ENCODE measurements around the gene DDX54. TPM values are rescaled to one million over a fixed set of nuclear protein-coding genes. Genes with fewer than 3 reads are reported as not detected.
A peak's percentile ranks its signal among the peaks of the same experiment; 100 is the strongest.
"Not testable (repeated sequence)": the region's sequence is repeated elsewhere in the genome, so short reads cannot be mapped to it uniquely, and the experiment has no call there.

The DDX54 gene
- total RNA-seq, 1 experiment from 2014 or later: 151 TPM

DNA sequence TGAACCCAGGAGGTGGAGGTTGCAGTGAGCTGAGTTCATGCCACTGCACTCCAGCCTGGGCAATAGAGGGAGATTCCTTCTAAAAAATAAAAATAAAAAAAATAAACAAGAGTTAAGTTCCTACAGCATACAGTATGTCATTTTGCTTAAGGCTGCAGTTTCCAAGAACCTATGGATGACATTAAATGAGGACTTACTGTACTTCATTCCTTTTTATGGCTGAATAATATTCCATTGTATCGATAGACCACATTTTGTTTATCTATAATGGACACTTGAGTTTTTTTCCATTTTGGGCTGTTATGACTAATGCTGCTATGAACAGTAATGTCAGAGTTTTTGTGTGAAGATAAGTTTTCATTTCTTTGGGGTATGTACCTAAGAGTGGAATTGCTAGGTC lies 67.1 kb downstream of the DDX54 start:
- H3K27me3 Mint-ChIP-seq (ENCODE audit: low read depth): peaks cover 1% of the 10 kb centered on the region
- TF ChIP-seq ZNF423 (CRISPR knock-in tag; IDR thresholded peaks at IDR 0.05): no peak
- TF ChIP-seq, protein P1, sequence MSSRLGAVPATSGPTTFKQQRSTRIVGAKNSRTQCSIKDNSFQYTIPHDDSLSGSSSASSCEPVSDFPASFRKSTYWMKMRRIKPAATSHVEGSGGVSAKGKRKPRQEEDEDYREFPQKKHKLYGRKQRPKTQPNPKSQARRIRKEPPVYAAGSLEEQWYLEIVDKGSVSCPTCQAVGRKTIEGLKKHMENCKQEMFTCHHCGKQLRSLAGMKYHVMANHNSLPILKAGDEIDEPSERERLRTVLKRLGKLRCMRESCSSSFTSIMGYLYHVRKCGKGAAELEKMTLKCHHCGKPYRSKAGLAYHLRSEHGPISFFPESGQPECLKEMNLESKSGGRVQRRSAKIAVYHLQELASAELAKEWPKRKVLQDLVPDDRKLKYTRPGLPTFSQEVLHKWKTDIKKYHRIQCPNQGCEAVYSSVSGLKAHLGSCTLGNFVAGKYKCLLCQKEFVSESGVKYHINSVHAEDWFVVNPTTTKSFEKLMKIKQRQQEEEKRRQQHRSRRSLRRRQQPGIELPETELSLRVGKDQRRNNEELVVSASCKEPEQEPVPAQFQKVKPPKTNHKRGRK (CRISPR knock-in tag; IDR thresholded peaks at IDR 0.05; ENCODE audit: borderline replicate concordance): no peak
- TF ChIP-seq NFATC4 (CRISPR knock-in tag; IDR thresholded peaks at IDR 0.05): no peak
- TF ChIP-seq, protein P2, sequence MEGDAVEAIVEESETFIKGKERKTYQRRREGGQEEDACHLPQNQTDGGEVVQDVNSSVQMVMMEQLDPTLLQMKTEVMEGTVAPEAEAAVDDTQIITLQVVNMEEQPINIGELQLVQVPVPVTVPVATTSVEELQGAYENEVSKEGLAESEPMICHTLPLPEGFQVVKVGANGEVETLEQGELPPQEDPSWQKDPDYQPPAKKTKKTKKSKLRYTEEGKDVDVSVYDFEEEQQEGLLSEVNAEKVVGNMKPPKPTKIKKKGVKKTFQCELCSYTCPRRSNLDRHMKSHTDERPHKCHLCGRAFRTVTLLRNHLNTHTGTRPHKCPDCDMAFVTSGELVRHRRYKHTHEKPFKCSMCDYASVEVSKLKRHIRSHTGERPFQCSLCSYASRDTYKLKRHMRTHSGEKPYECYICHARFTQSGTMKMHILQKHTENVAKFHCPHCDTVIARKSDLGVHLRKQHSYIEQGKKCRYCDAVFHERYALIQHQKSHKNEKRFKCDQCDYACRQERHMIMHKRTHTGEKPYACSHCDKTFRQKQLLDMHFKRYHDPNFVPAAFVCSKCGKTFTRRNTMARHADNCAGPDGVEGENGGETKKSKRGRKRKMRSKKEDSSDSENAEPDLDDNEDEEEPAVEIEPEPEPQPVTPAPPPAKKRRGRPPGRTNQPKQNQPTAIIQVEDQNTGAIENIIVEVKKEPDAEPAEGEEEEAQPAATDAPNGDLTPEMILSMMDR (IDR thresholded peaks at IDR 0.05): no peak
- no peak for TF ChIP-seq GRHL2 (CRISPR knock-in tag; IDR thresholded peaks at IDR 0.05; ENCODE audit: insufficient replicate concordance, severe bottlenecking)
- TF ChIP-seq, protein P3, sequence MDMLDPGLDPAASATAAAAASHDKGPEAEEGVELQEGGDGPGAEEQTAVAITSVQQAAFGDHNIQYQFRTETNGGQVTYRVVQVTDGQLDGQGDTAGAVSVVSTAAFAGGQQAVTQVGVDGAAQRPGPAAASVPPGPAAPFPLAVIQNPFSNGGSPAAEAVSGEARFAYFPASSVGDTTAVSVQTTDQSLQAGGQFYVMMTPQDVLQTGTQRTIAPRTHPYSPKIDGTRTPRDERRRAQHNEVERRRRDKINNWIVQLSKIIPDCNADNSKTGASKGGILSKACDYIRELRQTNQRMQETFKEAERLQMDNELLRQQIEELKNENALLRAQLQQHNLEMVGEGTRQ (CRISPR knock-in tag; IDR thresholded peaks at IDR 0.05): no peak
- TF ChIP-seq OVOL2 (CRISPR knock-in tag; IDR thresholded peaks at IDR 0.05; ENCODE audit: borderline replicate concordance): no peak
- TF ChIP-seq GABPB1 (CRISPR knock-in tag; IDR thresholded peaks at IDR 0.05): no peak
- peaks cover 4% of the 10 kb centered on the region; the same call in 1 of the 2 replicates for H3K36me3 Mint-ChIP-seq
- DNase-seq (ENCODE audit: low spot score) (no peak), ATAC-seq (no peak)
- no peak overlapping the region for H3K27ac Mint-ChIP-seq
- H3K4me3 Mint-ChIP-seq: no peak overlapping the region
- H3K9me3 Mint-ChIP-seq: peaks cover 6% of the 10 kb centered on the region
- POLR2A ChIA-PET: no interaction called here
- CTCF ChIA-PET: no interaction called here
- H3K4me1 Mint-ChIP-seq: peaks cover 6% of the 10 kb centered on the region

DNA sequence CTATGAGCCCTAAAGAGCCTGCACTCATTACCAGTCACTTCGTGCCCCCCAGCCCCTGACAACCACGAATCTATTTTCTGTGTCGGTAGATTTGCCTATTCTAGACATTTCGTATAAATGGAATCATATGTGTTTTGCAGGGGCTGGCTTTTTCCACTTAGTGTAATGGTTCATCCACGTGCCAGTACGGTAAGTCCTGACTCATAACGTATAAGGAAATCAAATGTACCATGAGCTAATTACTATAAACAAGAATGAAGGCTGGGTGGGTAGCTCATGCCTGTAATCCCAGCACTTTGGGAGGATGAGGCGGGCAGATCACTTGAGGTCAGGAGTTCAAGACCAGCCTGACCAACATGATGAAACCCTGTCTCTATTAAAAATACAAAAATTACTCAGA lies 67.6 kb downstream of the DDX54 start:
- H3K36me3 Mint-ChIP-seq; H3K27me3 Mint-ChIP-seq (ENCODE audit: low read depth); H3K9me3 Mint-ChIP-seq; H3K4me3 Mint-ChIP-seq; ATAC-seq; CTCF ChIA-PET; DNase-seq (ENCODE audit: low spot score); POLR2A ChIA-PET; H3K4me1 Mint-ChIP-seq; H3K27ac Mint-ChIP-seq: not testable (repeated sequence)

DNA sequence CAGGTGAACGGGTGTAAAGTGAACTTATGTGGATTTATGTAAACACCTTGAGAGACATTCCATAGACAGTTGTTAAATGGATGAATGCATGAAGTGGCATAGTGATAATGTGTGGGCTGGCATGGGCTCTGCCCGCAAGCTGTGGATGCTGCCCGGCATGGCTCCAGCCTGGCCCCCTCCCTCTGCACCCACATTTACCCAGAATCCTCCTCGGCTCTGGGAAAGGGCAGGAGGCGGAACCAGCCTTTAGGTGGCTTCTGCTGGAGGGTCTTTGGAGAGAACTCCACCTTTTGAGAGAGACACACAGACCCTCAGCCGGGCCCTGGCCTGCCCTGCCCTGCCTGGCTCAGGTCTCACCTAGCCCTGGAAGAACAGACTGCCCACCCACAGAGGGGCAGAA lies 68.4 kb downstream of the DDX54 start:
- Mint-ChIP-seq H3K36me3 (no peaks in the 10 kb centered on the region), H3K9me3 (no peaks in the 10 kb centered on the region), H3K27ac (no peak overlapping the region), H3K4me1 (peaks cover 6% of the 10 kb centered on the region), H3K4me3 (no peak overlapping the region), H3K27me3 (ENCODE audit: low read depth) (no peaks in the 10 kb centered on the region; the same call in 1 of the 2 replicates)
- no peak for DNase-seq (ENCODE audit: low spot score)
- CTCF ChIA-PET: interaction anchor here (1.0 kb wide), 2 partner anchors 13 to 19 kb away, joined by 3 read pairs; partner anchors contain the start of gene RASAL1
- TF ChIP-seq, protein P4, sequence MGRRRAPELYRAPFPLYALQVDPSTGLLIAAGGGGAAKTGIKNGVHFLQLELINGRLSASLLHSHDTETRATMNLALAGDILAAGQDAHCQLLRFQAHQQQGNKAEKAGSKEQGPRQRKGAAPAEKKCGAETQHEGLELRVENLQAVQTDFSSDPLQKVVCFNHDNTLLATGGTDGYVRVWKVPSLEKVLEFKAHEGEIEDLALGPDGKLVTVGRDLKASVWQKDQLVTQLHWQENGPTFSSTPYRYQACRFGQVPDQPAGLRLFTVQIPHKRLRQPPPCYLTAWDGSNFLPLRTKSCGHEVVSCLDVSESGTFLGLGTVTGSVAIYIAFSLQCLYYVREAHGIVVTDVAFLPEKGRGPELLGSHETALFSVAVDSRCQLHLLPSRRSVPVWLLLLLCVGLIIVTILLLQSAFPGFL (CRISPR knock-in tag; IDR thresholded peaks at IDR 0.05; ENCODE audit: borderline replicate concordance): no peak
- TF ChIP-seq, protein P5, sequence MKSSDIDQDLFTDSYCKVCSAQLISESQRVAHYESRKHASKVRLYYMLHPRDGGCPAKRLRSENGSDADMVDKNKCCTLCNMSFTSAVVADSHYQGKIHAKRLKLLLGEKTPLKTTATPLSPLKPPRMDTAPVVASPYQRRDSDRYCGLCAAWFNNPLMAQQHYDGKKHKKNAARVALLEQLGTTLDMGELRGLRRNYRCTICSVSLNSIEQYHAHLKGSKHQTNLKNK (CRISPR knock-in tag; IDR thresholded peaks at IDR 0.05): no peak
- peak; percentile 24; the same call in 1 of the 2 replicates for ATAC-seq
- POLR2A ChIA-PET: no interaction called here

DNA sequence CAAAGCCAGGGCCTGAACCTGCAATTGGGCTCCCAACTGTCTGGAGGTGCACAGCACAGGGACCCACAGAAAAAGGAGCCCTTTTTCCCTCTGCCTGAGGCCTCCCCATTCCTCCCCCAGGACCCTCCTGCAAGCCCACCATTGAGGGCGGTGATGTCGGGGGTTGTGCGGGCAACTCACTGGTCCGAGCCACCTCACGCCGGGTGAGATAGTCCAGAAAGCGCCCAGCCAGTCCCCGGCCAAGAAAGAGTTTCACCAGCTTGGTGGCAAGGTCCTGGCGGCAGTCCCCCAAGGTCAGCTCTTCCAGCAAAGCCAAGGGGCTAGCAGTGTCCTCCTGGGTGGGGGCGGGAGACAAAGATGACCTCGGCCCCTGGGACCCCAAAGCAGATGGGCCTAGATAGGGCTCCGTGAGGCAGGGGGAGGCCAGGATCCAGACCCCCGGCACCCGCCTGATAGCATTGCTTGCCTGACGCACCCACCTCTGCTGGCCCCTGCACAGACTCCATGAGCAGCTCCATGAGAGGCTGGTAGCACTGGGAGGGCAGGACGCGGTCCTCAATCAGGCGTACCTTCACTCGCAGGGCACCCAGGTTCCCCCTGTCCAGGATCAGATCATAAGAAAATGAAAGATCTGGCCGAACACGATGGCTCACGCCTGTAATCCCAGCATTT lies 69.7 kb downstream of the DDX54 start:
- Mint-ChIP-seq H3K27me3 (ENCODE audit: low read depth) (no peaks in the 10 kb centered on the region; the same call in 1 of the 2 replicates), H3K4me1 (peaks cover 4% of the 10 kb centered on the region), H3K36me3 (no peaks in the 10 kb centered on the region), H3K9me3 (no peaks in the 10 kb centered on the region), H3K4me3 (no peak overlapping the region), H3K27ac (no peak overlapping the region)
- no peak for ATAC-seq
- DNase-seq (ENCODE audit: low spot score): no peak
- ChIA-PET CTCF (interaction anchor here (0.6 to 1.8 kb wide), 3 partner anchors 12 to 38 kb away, joined by 3 to 5 read pairs (median 4); no protein-coding TSS in a partner anchor), POLR2A (no interaction called here)
- TF ChIP-seq, protein P6, sequence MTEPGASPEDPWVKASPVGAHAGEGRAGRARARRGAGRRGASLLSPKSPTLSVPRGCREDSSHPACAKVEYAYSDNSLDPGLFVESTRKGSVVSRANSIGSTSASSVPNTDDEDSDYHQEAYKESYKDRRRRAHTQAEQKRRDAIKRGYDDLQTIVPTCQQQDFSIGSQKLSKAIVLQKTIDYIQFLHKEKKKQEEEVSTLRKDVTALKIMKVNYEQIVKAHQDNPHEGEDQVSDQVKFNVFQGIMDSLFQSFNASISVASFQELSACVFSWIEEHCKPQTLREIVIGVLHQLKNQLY (CRISPR knock-in tag; IDR thresholded peaks at IDR 0.05): no peak
- TF ChIP-seq SMAD4 (CRISPR knock-in tag; IDR thresholded peaks at IDR 0.05): no peak
- no peak for TF ChIP-seq CREM (CRISPR knock-in tag; IDR thresholded peaks at IDR 0.05)
- TF ChIP-seq, protein P7, sequence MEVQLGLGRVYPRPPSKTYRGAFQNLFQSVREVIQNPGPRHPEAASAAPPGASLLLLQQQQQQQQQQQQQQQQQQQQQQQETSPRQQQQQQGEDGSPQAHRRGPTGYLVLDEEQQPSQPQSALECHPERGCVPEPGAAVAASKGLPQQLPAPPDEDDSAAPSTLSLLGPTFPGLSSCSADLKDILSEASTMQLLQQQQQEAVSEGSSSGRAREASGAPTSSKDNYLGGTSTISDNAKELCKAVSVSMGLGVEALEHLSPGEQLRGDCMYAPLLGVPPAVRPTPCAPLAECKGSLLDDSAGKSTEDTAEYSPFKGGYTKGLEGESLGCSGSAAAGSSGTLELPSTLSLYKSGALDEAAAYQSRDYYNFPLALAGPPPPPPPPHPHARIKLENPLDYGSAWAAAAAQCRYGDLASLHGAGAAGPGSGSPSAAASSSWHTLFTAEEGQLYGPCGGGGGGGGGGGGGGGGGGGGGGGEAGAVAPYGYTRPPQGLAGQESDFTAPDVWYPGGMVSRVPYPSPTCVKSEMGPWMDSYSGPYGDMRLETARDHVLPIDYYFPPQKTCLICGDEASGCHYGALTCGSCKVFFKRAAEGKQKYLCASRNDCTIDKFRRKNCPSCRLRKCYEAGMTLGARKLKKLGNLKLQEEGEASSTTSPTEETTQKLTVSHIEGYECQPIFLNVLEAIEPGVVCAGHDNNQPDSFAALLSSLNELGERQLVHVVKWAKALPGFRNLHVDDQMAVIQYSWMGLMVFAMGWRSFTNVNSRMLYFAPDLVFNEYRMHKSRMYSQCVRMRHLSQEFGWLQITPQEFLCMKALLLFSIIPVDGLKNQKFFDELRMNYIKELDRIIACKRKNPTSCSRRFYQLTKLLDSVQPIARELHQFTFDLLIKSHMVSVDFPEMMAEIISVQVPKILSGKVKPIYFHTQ (CRISPR knock-in tag; IDR thresholded peaks at IDR 0.05): no peak
- TF ChIP-seq, protein P8, sequence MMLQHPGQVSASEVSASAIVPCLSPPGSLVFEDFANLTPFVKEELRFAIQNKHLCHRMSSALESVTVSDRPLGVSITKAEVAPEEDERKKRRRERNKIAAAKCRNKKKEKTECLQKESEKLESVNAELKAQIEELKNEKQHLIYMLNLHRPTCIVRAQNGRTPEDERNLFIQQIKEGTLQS (CRISPR knock-in tag; conservative IDR thresholded peaks at IDR 0.05): no peak
- TF ChIP-seq, protein P9, sequence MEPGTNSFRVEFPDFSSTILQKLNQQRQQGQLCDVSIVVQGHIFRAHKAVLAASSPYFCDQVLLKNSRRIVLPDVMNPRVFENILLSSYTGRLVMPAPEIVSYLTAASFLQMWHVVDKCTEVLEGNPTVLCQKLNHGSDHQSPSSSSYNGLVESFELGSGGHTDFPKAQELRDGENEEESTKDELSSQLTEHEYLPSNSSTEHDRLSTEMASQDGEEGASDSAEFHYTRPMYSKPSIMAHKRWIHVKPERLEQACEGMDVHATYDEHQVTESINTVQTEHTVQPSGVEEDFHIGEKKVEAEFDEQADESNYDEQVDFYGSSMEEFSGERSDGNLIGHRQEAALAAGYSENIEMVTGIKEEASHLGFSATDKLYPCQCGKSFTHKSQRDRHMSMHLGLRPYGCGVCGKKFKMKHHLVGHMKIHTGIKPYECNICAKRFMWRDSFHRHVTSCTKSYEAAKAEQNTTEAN (CRISPR knock-in tag; IDR thresholded peaks at IDR 0.05): no peak

Measured in WTC11 (cell line).